Subcutaneous adipose tissue (tissue), 4 donors: ENCODE results near the gene CDH23. TPM values are rescaled to one million over a fixed set of nuclear protein-coding genes. Genes with fewer than 3 reads are reported as not detected.

Experiments used
- CTCF ChIP-seq: fragments of 450-650 bp; IDR thresholded peaks from one replicate; pipeline ENCODE4 v1.5.1; 2016; ENCODE audit warnings: low read depth, mild to moderate bottlenecking, control low read depth, antibody characterized with exemption, moderate library complexity
- total RNA-seq, 4 donors: library from RNA; depleted of rRNA; stranded (reverse); fragments of >200 nt; gene quantifications; one replicate each; pipeline ENCODE4 v1.1.0, GENCODE V29; 2016

The CDH23 gene
- total RNA-seq, 4 donors from 2014 or later: 14.3 to 74.8 (median 24.1) TPM

GRCh38 chr10:71575934-71576801 lies 179.4 kb downstream of the CDH23 start:
- TF ChIP-seq CTCF: no peak

GRCh38 chr10:71576842-71577241 lies 180.1 kb downstream of the CDH23 start:
- TF ChIP-seq CTCF: no peak

- no peak for TF ChIP-seq CTCF
Measured at GRCh38 chr10:71577345-71577744, 180.6 kb downstream of the CDH23 start.

GRCh38 chr10:71578069-71578468 lies 181.3 kb downstream of the CDH23 start:
- no peak for TF ChIP-seq CTCF

- no peak for TF ChIP-seq CTCF
Measured at GRCh38 chr10:71579668-71580067, 182.9 kb downstream of the CDH23 start.

GRCh38 chr10:71580415-71580814 lies 183.7 kb downstream of the CDH23 start:
- no peak for TF ChIP-seq CTCF

- no peak for TF ChIP-seq CTCF
Measured at GRCh38 chr10:71580926-71581325, 184.2 kb downstream of the CDH23 start.
